GM19395 (cell line): Measurements from ENCODE around the gene PCSK4.
"Not testable (repeated sequence)": the region's sequence is repeated elsewhere in the genome, so short reads cannot be mapped to it uniquely, and the experiment has no call there.

ENCODE experiments used
- ATAC-seq: cut with Tn5 transposase; IDR thresholded peaks from one replicate; pipeline ENCODE4 v1.9.1; 2021; ENCODE audit warnings: mild to moderate bottlenecking, moderate library complexity; ENCODE audit not compliant: unreplicated experiment

PCSK4 gene

DNA sequence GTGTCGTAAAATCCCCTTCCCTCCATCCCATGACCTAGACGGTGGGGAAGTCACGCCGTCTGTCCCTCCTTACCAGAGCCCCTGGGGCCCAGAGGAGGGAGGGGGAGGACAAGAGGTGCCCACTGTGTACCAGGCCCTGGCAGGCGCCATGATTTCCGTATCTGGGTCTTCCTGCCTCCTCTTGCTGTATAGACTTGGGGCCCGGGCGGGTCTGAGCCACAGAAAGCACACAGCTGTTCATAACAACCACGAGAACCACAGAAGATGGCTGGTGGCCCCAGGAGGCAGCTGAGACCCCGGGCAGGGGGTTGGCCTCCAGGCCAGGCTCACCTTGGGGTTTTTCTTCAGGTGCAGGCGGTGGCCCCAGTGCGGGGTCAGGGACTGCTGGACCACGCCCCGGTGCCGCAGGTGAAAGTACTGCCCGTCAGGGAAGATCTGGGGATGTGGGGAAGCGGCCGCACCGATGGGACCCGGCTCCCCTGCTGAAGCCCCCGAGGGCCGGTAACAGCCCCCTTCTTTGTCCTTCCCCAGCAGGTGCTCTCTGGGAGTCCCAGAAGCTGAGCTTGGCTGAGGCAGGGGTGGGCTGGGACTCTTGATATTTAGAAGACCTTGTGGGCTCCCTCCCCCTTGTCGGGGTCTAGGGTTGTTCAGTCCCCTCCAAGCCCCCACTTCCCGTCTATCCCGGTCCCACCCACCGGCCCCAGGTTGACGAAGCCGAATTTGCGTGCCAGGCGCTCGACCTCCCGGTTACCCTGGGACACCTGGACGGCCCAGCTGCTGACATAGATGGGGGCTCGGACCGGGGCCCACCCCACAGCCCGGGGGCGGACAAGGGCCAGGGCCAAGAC lies 463 bp downstream of the PCSK4 start:
- ATAC-seq, result no peak

GRCh38 chr19:1488282-1488601 lies 1.9 kb downstream of the PCSK4 start:
- ATAC-seq, result no peak

- ATAC-seq, result no peak
Observed at GRCh38 chr19:1487576-1488281, 2.4 kb downstream of the PCSK4 start.

- no peak for ATAC-seq
Observed at GRCh38 chr19:1486720-1487575, 3.2 kb downstream of the PCSK4 start.

DNA sequence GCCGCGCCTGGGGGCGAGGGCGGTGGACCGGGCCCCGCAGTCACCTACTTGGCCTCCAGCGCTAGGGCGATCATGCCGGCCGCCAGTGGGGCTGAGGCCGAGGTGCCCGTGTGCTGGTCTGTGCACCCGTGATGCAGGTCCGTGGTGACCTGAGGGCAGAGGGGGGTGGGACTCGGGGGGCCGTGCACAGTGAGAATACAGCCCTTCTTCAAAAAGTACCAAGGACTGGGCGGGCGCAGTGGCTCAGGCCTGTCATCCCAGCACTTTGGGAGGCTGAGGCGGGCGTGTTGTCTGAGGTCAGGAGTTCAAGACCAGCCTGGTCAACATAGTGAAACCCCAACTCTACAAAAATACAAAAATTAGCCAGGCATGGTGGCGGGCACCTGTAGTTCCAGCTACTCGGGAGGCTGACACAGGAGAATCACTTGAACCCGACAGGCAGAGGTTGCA lies 6.1 kb downstream of the PCSK4 start:
- ATAC-seq, result no peak

DNA sequence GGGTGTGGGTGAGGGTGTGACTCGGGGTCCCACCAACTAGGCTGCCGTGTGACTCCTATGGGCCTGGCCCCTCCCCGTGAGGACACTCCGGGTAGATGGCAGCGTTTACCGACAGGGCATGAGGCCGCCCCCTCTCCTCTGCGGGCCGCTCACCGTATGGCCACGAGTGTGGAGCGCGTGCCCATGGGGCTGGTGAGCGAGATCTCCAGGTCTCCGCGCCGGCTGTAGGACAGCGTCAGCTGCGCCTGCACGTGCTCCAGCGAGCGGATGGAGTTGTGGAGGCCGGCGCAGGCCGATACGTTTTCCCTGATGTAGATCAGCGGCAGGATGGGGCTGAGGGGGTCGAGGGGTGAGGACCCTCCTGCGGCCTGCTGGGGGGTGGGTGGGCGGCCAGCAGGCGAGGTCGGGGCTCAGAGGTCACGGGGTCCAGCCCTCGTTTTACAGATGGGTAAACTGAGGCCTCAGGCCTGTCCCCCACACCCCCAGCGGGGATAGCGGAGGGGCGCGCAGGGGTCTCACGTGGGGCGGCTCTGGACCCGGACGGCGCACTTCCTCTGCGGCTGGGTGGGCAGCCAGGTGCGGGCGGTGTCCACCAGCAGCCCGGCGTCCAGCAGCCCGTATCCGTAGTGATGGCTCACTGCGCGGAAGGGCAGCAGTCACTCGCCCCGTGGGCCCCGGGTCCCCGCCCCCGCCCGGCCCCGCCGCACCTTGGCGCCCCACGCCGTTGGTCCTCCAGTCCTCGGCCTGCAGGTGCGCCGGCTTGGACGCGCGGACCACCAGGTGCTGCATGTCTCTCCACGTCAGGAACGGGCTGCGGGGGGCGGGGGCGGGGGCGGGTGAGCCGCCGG lies 6.8 kb downstream of the PCSK4 start:
- ATAC-seq, result no peak

- no peak for ATAC-seq
Observed at GRCh38 chr19:1482361-1483130, 7.6 kb downstream of the PCSK4 start.

DNA sequence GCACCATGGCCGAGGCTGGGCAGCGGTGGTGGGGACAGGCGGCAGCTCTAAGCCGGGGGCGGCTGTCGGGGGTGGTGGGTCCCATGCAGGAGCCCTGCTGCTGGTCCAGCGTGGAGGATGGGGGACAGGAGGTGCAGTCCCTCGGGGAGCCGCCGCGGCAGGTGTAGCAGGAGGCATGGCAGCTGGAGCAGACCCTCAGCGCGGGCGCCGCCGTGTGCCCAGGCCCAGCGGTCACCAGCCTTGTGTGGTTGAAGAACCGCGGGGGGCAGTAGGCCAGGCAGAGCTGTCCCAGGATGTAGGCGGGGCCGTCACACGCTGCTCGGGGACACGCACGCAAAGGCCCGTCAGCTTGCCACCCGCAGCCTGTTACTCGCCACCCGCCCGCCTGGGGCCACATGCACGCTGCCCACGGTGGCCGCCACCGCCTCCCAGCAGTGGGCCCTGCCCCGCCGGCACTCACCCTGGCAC lies 8.2 kb downstream of the PCSK4 start:
- ATAC-seq, result no peak

- no peak for ATAC-seq
Observed at GRCh38 chr19:1481224-1481892, 8.8 kb downstream of the PCSK4 start.

DNA sequence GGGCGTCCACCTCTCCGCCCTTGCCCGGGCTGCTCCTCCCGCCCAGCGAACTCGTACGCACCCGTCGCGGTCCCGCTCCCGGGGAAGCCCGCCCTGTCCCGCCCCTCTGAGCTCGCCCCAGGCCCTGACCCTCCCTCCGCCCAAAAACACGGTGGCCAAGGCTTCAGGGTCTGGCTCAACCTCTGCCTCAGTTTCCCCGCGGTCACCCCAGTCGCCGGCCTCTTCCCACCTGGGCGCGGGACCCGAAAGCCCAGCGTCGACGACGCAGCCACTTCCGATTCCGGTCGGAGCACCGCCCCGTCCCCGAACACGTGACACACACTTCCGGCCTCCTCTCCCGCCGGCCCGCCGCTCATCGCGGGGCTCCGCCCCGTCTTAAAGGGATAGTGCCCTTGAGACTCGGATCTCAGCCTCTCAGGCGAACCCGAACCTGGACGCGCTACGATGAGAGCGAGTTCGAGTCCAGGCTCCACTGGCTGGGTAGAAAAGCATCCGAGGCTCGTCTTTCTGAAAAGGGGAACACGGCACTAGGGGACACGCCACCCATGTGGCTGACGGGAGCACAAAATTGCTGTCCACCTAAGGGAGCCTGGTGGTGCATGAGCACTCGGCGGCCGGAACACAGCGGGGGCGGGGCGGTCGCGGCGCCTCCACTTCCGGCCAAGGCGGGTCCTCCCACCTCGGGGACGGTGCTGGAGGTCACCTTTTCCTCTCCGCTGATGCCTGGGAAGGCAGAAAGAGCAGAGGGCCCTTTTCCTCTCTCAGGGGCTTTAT lies 11.0 kb downstream of the PCSK4 start, which contains the start of gene C19orf25:
TSS of gene C19orf25 (minus strand) at position 282 of the 774 bp plus-strand sequence. CDS start 312 bp downstream, outside the sequence.
- peak; percentile 77 for ATAC-seq

GRCh38 chr19:1477056-1477455 lies 13.1 kb downstream of the PCSK4 start:
- ATAC-seq, result not testable (repeated sequence)

DNA sequence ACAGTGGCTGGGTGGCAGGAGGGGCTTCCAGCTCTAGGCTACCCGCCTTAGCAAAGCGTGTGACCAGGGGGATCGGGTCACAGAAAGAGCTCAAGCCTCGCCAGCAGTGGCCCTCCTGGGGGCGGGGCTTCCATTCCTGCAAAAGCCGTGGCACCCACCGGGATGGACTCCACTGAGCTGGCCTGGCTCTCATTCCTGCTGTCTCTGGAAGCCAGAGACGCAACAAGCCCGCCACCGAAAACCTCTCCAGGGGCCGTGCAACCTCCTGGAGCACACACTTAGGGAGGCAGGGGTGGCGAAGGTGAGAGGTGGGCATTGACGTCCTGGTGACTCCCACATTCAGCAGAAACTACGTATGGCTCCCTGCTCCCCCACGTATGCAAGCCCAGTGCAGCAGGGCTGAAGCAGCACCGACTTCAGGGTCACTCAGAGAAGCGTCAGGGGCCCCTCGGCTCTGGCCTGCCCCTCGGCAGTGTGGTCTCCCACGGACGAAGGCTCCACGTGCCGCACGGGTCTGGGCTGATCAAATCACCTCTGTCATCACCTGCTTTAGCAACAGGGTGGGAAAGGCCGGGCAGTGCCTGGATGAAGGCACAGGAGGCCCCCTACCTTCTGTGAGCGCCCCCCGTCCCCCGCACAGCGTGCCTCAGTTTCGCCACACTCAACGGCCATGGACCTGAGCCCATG lies 14.3 kb downstream of the PCSK4 start:
- ATAC-seq, result no peak

GRCh38 chr19:1474765-1475351 lies 15.3 kb downstream of the PCSK4 start:
- ATAC-seq, result no peak

- no peak for ATAC-seq
Observed at GRCh38 chr19:1474011-1474764, 16.0 kb downstream of the PCSK4 start.

DNA sequence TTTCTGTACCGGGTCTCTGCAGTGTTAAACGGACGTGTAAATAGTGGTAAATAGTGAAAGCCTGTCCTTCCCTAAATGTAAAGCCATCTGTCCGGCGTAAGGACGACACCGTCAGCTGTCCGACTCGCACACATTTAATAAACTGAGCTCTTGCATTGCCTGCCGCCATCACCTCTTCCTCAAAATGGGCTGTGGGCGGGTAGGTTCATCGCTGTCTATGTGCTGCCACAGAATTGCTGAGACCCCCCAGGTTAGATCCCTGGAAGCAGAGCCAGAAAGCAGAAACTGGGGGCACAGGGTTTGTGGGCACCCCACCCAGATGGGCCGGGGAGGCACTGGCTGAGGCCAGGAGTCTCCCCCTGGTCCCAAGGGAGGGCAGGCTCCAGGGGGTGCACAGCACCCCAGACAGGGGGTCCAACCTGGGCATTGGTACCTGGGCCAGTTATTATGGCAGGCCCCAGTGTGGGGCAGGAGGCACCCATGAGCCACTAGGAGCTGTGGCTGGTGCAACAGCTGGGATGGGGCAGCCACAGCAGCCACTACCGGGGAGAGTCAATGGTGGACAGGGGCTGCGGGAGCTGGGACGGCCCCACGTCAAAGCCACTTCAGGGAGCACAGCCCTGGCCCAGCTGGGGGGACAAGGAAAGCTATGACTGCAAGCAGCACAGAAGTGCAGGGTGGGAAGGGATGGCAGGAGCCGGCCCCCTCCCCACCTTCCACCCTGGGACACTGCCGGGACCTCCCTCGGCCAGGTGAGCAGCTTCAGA lies 16.9 kb downstream of the PCSK4 start:
- ATAC-seq, result no peak
